ENCODE measurements around the gene DCTD. TPM values are rescaled to one million over a fixed set of nuclear protein-coding genes. Genes with fewer than 3 reads are reported as not detected.

Gene DCTD
- total RNA-seq, 1 donor from 2014 or later, result 99.4 TPM

- H3K27ac Mint-ChIP-seq, result no peak overlapping the region
- H3K9me3 Mint-ChIP-seq (ENCODE audit: low read depth), result peaks cover 26% of the 10 kb centered on the region
- H3K4me1 Mint-ChIP-seq (ENCODE audit: low read depth), result peaks cover 2% of the 10 kb centered on the region
- no peak overlapping the region for H3K4me3 Mint-ChIP-seq (ENCODE audit: low read depth)
- peaks cover 72% of the 10 kb centered on the region for H3K36me3 Mint-ChIP-seq (ENCODE audit: insufficient read depth)
- no peak for TF ChIP-seq CTCF (IDR thresholded peaks at IDR 0.05; ENCODE audit: unreplicated experiment)
- no peaks in the 10 kb centered on the region for H3K27me3 Mint-ChIP-seq
- no peak for DNase-seq (ENCODE audit: low spot score, unreplicated experiment)
Measured at GRCh38 chr4:182886205-182886604, 31.0 kb downstream of the DCTD start.

GRCh38 chr4:182885738-182886077 is 31.5 kb downstream of the DCTD start:
- no peak overlapping the region for H3K27ac Mint-ChIP-seq
- no peak for TF ChIP-seq CTCF (IDR thresholded peaks at IDR 0.05; ENCODE audit: unreplicated experiment)
- peaks cover 73% of the 10 kb centered on the region for H3K36me3 Mint-ChIP-seq (ENCODE audit: insufficient read depth)
- peaks cover 5% of the 10 kb centered on the region for H3K4me1 Mint-ChIP-seq (ENCODE audit: low read depth)
- DNase-seq (ENCODE audit: low spot score, unreplicated experiment), result no peak
- no peak overlapping the region for H3K4me3 Mint-ChIP-seq (ENCODE audit: low read depth)
- H3K9me3 Mint-ChIP-seq (ENCODE audit: low read depth), result peaks cover 26% of the 10 kb centered on the region
- H3K27me3 Mint-ChIP-seq, result no peaks in the 10 kb centered on the region

- peaks cover 5% of the 10 kb centered on the region for H3K4me1 Mint-ChIP-seq (ENCODE audit: low read depth)
- DNase-seq (ENCODE audit: low spot score, unreplicated experiment), result no peak
- peaks cover 68% of the 10 kb centered on the region for H3K36me3 Mint-ChIP-seq (ENCODE audit: insufficient read depth)
- H3K4me3 Mint-ChIP-seq (ENCODE audit: low read depth), result no peak overlapping the region
- peaks cover 26% of the 10 kb centered on the region for H3K9me3 Mint-ChIP-seq (ENCODE audit: low read depth)
- H3K27ac Mint-ChIP-seq, result no peak overlapping the region
- no peaks in the 10 kb centered on the region for H3K27me3 Mint-ChIP-seq
- TF ChIP-seq CTCF (IDR thresholded peaks at IDR 0.05; ENCODE audit: unreplicated experiment), result no peak
Measured at GRCh38 chr4:182885022-182885737, 32.0 kb downstream of the DCTD start.

- Mint-ChIP-seq H3K4me1 (ENCODE audit: low read depth) (peaks cover 5% of the 10 kb centered on the region), H3K4me3 (ENCODE audit: low read depth) (no peak overlapping the region), H3K9me3 (ENCODE audit: low read depth) (peaks cover 26% of the 10 kb centered on the region), H3K36me3 (ENCODE audit: insufficient read depth) (peaks cover 60% of the 10 kb centered on the region), H3K27me3 (no peaks in the 10 kb centered on the region), H3K27ac (no peak overlapping the region)
- TF ChIP-seq CTCF (IDR thresholded peaks at IDR 0.05; ENCODE audit: unreplicated experiment), result no peak
- no peak for DNase-seq (ENCODE audit: low spot score, unreplicated experiment)
Measured at GRCh38 chr4:182884040-182884439, 33.1 kb downstream of the DCTD start.

- no peak for DNase-seq (ENCODE audit: low spot score, unreplicated experiment)
- Mint-ChIP-seq H3K4me1 (ENCODE audit: low read depth) (peaks cover 6% of the 10 kb centered on the region), H3K27ac (no peak overlapping the region), H3K4me3 (ENCODE audit: low read depth) (no peak overlapping the region), H3K27me3 (no peaks in the 10 kb centered on the region), H3K9me3 (ENCODE audit: low read depth) (peaks cover 26% of the 10 kb centered on the region), H3K36me3 (ENCODE audit: insufficient read depth) (peaks cover 57% of the 10 kb centered on the region)
- TF ChIP-seq CTCF (IDR thresholded peaks at IDR 0.05; ENCODE audit: unreplicated experiment), result no peak
Measured at GRCh38 chr4:182883351-182883750, 33.8 kb downstream of the DCTD start.
